IMR-90 (cell line): ENCODE results near the gene PRKCE.

ENCODE experiments used
- BHLHE40 ChIP-seq: fragments of 150-350 bp; IDR thresholded peaks from 2 replicates; pipeline ENCODE4 v1.6.1; 2016; ENCODE audit warnings: mild to moderate bottlenecking, low read depth, low read length
- CTCF ChIP-seq: conservative IDR thresholded peaks from 2 replicates; pipeline ENCODE4 v1.5.1; 2012; ENCODE audit warnings: mild to moderate bottlenecking, low read depth, low read length, improper control_type of control experiment
- FOS ChIP-seq: fragments of 150-350 bp; IDR thresholded peaks from 2 replicates; pipeline ENCODE4 v1.6.1; 2016; ENCODE audit warnings: low read depth, low read length
- MAZ ChIP-seq: IDR thresholded peaks from 2 replicates; pipeline ENCODE4 v1.6.1; 2012; ENCODE audit warnings: low read depth, mild to moderate bottlenecking, low read length, improper control_type of control experiment, moderate library complexity, borderline replicate concordance
- POLR2A ChIP-seq: IDR thresholded peaks from 2 replicates; pipeline ENCODE4 v1.6.1; 2012; ENCODE audit warnings: mild to moderate bottlenecking, low read depth, low read length
- RAD21 ChIP-seq: IDR thresholded peaks from 2 replicates; pipeline ENCODE4 v1.6.1; 2012; ENCODE audit warnings: low read length, improper control_type of control experiment
- RFX5 ChIP-seq: IDR thresholded peaks from 2 replicates; pipeline ENCODE4 v1.8.0; 2012; ENCODE audit warnings: low read depth, mild to moderate bottlenecking, low read length, moderate library complexity
- USF2 ChIP-seq: fragments of 150-350 bp; IDR thresholded peaks from 2 replicates; pipeline ENCODE4 v1.6.1; 2017; ENCODE audit warnings: mild to moderate bottlenecking, antibody characterized with exemption, low read length, low read depth

GRCh38 chr2:45728458-45728942 is 77.0 kb downstream of the PRKCE start:
- TF ChIP-seq POLR2A (no peak), CTCF (no peak), USF2 (no peak), BHLHE40 (no peak), MAZ (no peak), FOS (no peak), RAD21 (no peak), RFX5 (no peak)
